K562 (cell line): ENCODE data around the gene WFDC9. TPM values are rescaled to one million over a fixed set of nuclear protein-coding genes. Genes with fewer than 3 reads are reported as not detected.
A peak's percentile ranks its signal among the peaks of the same experiment; 100 is the strongest.

ENCODE experiments used
- ATAC-seq: fragments of 200-7000 bp; cut with Tn5 transposase; 3 replicates; pipeline ENCODE4 v1.9.1; 2020; ENCODE audit warnings: moderate library complexity
- BruUV-seq: library from RNA; stranded (reverse); fragments of 400-500 nt; replicated peaks from 2 replicates; lab custom pipeline; 2021; lab: Mats Ljungman, UMichigan
- CTCF ChIA-PET: fragments of 300-600 bp; formaldehyde crosslinking; extraction: SDS; loops from one replicate; lab custom pipeline; 2021; ENCODE audit warnings: low intra/inter-chr PET ratio; lab: Yijun Ruan, JAX
- POLR2A ChIA-PET: fragments of 300-600, 350-650 bp; sonication (Branson Sonifier 250); formaldehyde crosslinking; extraction: SDS; loops from one replicate; lab custom pipeline; 2021; ENCODE audit warnings: antibody characterized with exemption, inconsistent platforms; lab: Yijun Ruan, JAX
- DNase-seq, 4 experiments: peaks; one replicate each; pipeline versions ENCODE4 v3.0.0 to v3.0.0-alpha.2; 2011 to 2018; ENCODE audit warnings: low spot score in 3 of 4, mixed read lengths in 3 of 4; ENCODE audit errors: extremely low read depth in 1 of 4
- FAIRE-seq: peaks from 2 replicates; lab custom pipeline; 2011; peaks lifted over from hg19 to GRCh38; lab: Jason Lieb, UNC
- H2AFZ ChIP-seq: 2 replicates; pipeline ENCODE4 v1.6.0; 2011; ENCODE audit warnings: low read depth, low read length, control low read depth, inconsistent platforms
- H3K27ac ChIP-seq: fragments of 200-600 bp; 3 replicates; pipeline ENCODE4 v1.8.0; 2011; ENCODE audit warnings: low read depth, mild to moderate bottlenecking, control low read depth, inconsistent platforms, low read length, moderate library complexity, mixed read lengths; ENCODE audit errors: extremely low read depth
- H3K27me3 ChIP-seq, 2 experiments: fragments of 300-600 bp in 1 of 2; 2 replicates in 1 of 2; 3 replicates in 1 of 2; pipeline versions ENCODE4 v1.6.0 to v1.8.0; 2011; ENCODE audit warnings: inconsistent platforms in 2 of 2, low read length in 2 of 2, mild to moderate bottlenecking in 1 of 2, mixed read lengths in 1 of 2, moderate library complexity in 1 of 2; ENCODE audit not compliant: control insufficient read depth in 2 of 2, insufficient read depth in 2 of 2
- H3K36me3 ChIP-seq: fragments of 300-600 bp; 3 replicates; pipeline ENCODE4 v1.8.0; 2011; ENCODE audit warnings: mild to moderate bottlenecking, low read length, inconsistent platforms; ENCODE audit not compliant: control insufficient read depth, insufficient read depth
- H3K4me1 ChIP-seq, 2 experiments: fragments of 200-600 bp in 1 of 2; replicated peaks in 1 of 2; 2 replicates in 1 of 2; 3 replicates in 1 of 2; pipeline versions ENCODE4 v1.5.1 to v1.8.0; 2011; ENCODE audit warnings: inconsistent platforms in 2 of 2, low read length in 2 of 2, mild to moderate bottlenecking in 1 of 2, mixed read lengths in 1 of 2, moderate library complexity in 1 of 2; ENCODE audit not compliant: control insufficient read depth in 2 of 2, insufficient read depth in 2 of 2
- H3K4me2 ChIP-seq: 2 replicates; pipeline ENCODE4 v1.6.1; 2011; ENCODE audit warnings: low read length, control low read depth, inconsistent platforms, mixed read lengths; ENCODE audit not compliant: insufficient read depth
- H3K4me3 ChIP-seq: fragments of 200-600 bp; sonication (generic), shearing (Covaris generic); 2 replicates; pipeline ENCODE4 v1.5.1; 2016; ENCODE audit warnings: control low read depth, inconsistent platforms
- H3K79me2 ChIP-seq: fragments of 200-600 bp; 3 replicates; pipeline ENCODE4 v1.8.0; 2011; ENCODE audit warnings: low read length, inconsistent platforms; ENCODE audit not compliant: control insufficient read depth, insufficient read depth
- H3K9ac ChIP-seq, 2 experiments: 2 replicates each; pipeline versions ENCODE4 v1.6.0 to v1.6.1; 2011; ENCODE audit warnings: low read depth in 2 of 2, low read length in 2 of 2, control low read depth in 1 of 2, inconsistent platforms in 1 of 2, mild to moderate bottlenecking in 1 of 2, mixed read lengths in 1 of 2; ENCODE audit not compliant: insufficient read depth in 1 of 2
- H3K9me1 ChIP-seq: one replicate; pipeline ENCODE4 v1.6.0; 2011; ENCODE audit warnings: inconsistent platforms, mild to moderate bottlenecking, low read length, moderate library complexity; ENCODE audit not compliant: control insufficient read depth, insufficient read depth
- H3K9me3 ChIP-seq: replicated peaks from 2 replicates; pipeline ENCODE4 v1.5.1; 2011; ENCODE audit warnings: low read depth, low read length, inconsistent platforms; ENCODE audit not compliant: control insufficient read depth, insufficient read depth
- H4K20me1 ChIP-seq: replicated peaks from 2 replicates; pipeline ENCODE4 v1.6.1; 2011; ENCODE audit warnings: low read length, inconsistent platforms, mixed read lengths; ENCODE audit not compliant: control insufficient read depth, insufficient read depth
- BRD9 ChIP-seq: fragments of 450-650 bp; IDR thresholded peaks from 2 replicates; pipeline ENCODE4 v1.6.1; 2018; ENCODE audit warnings: low read depth; ENCODE audit not compliant: partially characterized antibody
- CREM ChIP-seq: IDR thresholded peaks from 2 replicates; pipeline ENCODE4 v1.6.1; 2014; ENCODE audit warnings: antibody characterized with exemption, low read depth
- CTCFL ChIP-seq: IDR thresholded peaks from 2 replicates; pipeline ENCODE4 v1.6.1; 2011; ENCODE audit warnings: borderline replicate concordance, low read depth, mild to moderate bottlenecking, moderate library complexity, low read length; ENCODE audit not compliant: insufficient read depth, poor library complexity, severe bottlenecking
- MTA1 ChIP-seq: fragments of 450-650 bp; IDR thresholded peaks from 2 replicates; pipeline ENCODE4 v1.6.1; 2017; ENCODE audit warnings: borderline replicate concordance
- NCOR1 ChIP-seq: fragments of 450-650 bp; IDR thresholded peaks from 2 replicates; pipeline ENCODE4 v1.6.1; 2016; ENCODE audit warnings: mild to moderate bottlenecking, moderate library complexity
- SMC3 ChIP-seq: conservative IDR thresholded peaks from 2 replicates; pipeline ENCODE4 v1.6.1; 2011; ENCODE audit warnings: low read depth, low read length, improper control_type of control experiment; ENCODE audit not compliant: insufficient read depth
- WGBS: fragments of 100-300 bp; shearing (Covaris generic); methylation state at CpG from one replicate; pipeline ENCODE4 v1.1.6; 2016; ENCODE audit warnings: low coverage, mixed read lengths; ENCODE audit not compliant: insufficient coverage; ENCODE audit errors: missing lambda C conversion rate; 5-methylcytosine and 5-hydroxymethylcytosine counted together
- in situ Hi-C: fragments of 300-500 bp; cut with MboI; formaldehyde crosslinking; loops from 4 replicates; pipeline ENCODE4 v1.15.0; 2018; ENCODE audit warnings: inconsistent platforms, mixed read lengths
- intact Hi-C: fragments of 100-400 bp; cut with micrococcal nuclease; formaldehyde crosslinking; loops from 2 replicates; pipeline ENCODE4 v1.14.2; 2022
- polyA plus RNA-seq, 8 experiments: library from polyadenylated mRNA; depleted of rRNA in 4 of 8; stranded (reverse) in 5 of 8; unstranded in 3 of 8; fragments of >200 nt; fragmentation: Nextera tagmentation in 2 of 8; fragmentation: Illumina TruSeq in 1 of 8; extraction: Ambion mirVana in 2 of 8; extraction: Trizol in 1 of 8; gene quantifications; 2 replicates each; pipeline versions ENCODE4 v1.2.1 to v1.2.3, GENCODE V29; 2011 to 2014; ENCODE audit warnings: inconsistent platforms in 1 of 8, missing spikeins in 1 of 8
- total RNA-seq, 7 experiments: library from RNA; depleted of rRNA in 6 of 7; stranded (reverse); fragments of >200 nt in 6 of 7; fragmentation: Illumina TruSeq in 2 of 7; extraction: Trizol in 2 of 7; gene quantifications; 2 replicates each; pipeline versions ENCODE4 v1.2.1 to v1.2.3, GENCODE V29; 2011 to 2021; ENCODE audit warnings: low replicate concordance in 1 of 7
- TF ChIP-seq, protein P1 (sequence below), 3 experiments: fragments of 200-800 bp in 1 of 3; sonication (Bioruptor generic) in 1 of 3; sonication (generic) in 1 of 3; formaldehyde crosslinking in 1 of 3; IDR thresholded peaks; 2 replicates each; pipeline versions ENCODE4 v1.6.1 to v1.8.0; 2016 to 2022; ENCODE audit warnings: mild to moderate bottlenecking in 2 of 3, missing compliant biosample characterization in 2 of 3, missing genetic modification characterization in 2 of 3, missing genetic modification reagents in 1 of 3
- TF ChIP-seq, protein P2 (sequence below): fragments of 450-650 bp; IDR thresholded peaks from 2 replicates; pipeline ENCODE4 v1.6.1; 2016; ENCODE audit warnings: antibody characterized with exemption
- TF ChIP-seq, protein P3 (sequence below), 3 experiments: IDR thresholded peaks in 2 of 3; conservative IDR thresholded peaks in 1 of 3; 2 replicates each; pipeline ENCODE4 v1.5.1; 2011 to 2012; ENCODE audit warnings: low read length in 3 of 3, mild to moderate bottlenecking in 3 of 3, control low read depth in 2 of 3, improper control_type of control experiment in 1 of 3, inconsistent platforms in 1 of 3, low read depth in 1 of 3, mixed read lengths in 1 of 3, moderate library complexity in 1 of 3; ENCODE audit not compliant: insufficient read depth in 2 of 3

WFDC9 gene
- total and polyA plus RNA-seq, 9 of the 15 experiments (the other 6 are each of a cell fraction or from before 2014, with no cell fraction given), result not detected

GRCh38 chr20:45629496-45630100 lies 1.5 kb downstream of the WFDC9 start, which contains the start of gene WFDC10A:
Gene WFDC10A, plus strand, starts transcription at chr20:45629739. Its CDS starts 75 bp downstream, at chr20:45629814.
- Histone ChIP-seq H4K20me1 (no peaks in the 10 kb centered on the region; the same call in 1 of the 2 replicates), H3K36me3 (no peaks in the 10 kb centered on the region), H3K4me3 (no peak within 1 kb of the TSS), H3K9ac (no peak within 1 kb of the TSS), H3K9me3 (no peaks in the 10 kb centered on the region), H3K27ac (no peak within 1 kb of the TSS), H3K4me1 (no peaks in the 10 kb centered on the region), H3K9me1 (no peaks in the 10 kb centered on the region), H3K4me2 (no peak within 1 kb of the TSS), H3K79me2 (no peaks in the 10 kb centered on the region), H3K27me3 (no peaks in the 10 kb centered on the region), H2AFZ (peak within 1 kb of the TSS; percentile 56; the same call in 1 of the 2 replicates)
- ChIA-PET POLR2A (interaction anchor here (0.8 to 1.7 kb wide), 4 partner anchors 10 to 151 kb away, joined by 3 to 5 read pairs (median 4); no protein-coding TSS in a partner anchor), CTCF (no interaction called here)
- WGBS, result 2% methylated on average over 8 of the region's 9 CpGs
- DNase-seq, result peak; percentile 55 to 67 (median 60)
- ATAC-seq, result peak; percentile 98
- BruUV-seq, result no TSS peak
- intact Hi-C loops, result loop anchor here (1.0 kb wide), 1 partner anchor 142 kb away; no protein-coding TSS in a partner anchor
- in situ Hi-C loops, result no loop called here
- peak; percentile 95 for FAIRE-seq
- TF ChIP-seq, protein P1, sequence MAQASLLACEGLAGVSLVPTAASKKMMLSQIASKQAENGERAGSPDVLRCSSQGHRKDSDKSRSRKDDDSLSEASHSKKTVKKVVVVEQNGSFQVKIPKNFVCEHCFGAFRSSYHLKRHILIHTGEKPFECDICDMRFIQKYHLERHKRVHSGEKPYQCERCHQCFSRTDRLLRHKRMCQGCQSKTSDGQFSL (CRISPR knock-in tag; IDR thresholded peaks at IDR 0.05), result no peak
- TF ChIP-seq, protein P1 (tag; IDR thresholded peaks at IDR 0.05), result no peak
- TF ChIP-seq SMC3 (0 out of 2 replicates have a peak, but pooled peaks have one; percentile 23), NCOR1 (no peak), MTA1 (no peak), CTCFL (no peak), CREM (0 out of 2 replicates have a peak, but pooled peaks have one; percentile 14), BRD9 (no peak)
- TF ChIP-seq, protein P2, sequence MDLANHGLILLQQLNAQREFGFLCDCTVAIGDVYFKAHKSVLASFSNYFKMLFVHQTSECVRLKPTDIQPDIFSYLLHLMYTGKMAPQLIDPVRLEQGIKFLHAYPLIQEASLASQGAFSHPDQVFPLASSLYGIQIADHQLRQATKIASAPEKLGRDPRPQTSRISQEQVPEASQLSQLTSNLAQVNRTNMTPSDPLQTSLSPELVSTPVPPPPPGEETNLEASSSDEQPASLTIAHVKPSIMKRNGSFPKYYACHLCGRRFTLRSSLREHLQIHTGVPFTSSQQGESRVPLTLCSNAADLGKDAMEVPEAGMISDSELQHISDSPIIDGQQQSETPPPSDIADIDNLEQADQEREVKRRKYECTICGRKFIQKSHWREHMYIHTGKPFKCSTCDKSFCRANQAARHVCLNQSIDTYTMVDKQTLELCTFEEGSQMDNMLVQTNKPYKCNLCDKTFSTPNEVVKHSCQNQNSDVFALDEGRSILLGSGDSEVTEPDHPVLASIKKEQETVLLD, result no peak
- TF ChIP-seq, protein P3, sequence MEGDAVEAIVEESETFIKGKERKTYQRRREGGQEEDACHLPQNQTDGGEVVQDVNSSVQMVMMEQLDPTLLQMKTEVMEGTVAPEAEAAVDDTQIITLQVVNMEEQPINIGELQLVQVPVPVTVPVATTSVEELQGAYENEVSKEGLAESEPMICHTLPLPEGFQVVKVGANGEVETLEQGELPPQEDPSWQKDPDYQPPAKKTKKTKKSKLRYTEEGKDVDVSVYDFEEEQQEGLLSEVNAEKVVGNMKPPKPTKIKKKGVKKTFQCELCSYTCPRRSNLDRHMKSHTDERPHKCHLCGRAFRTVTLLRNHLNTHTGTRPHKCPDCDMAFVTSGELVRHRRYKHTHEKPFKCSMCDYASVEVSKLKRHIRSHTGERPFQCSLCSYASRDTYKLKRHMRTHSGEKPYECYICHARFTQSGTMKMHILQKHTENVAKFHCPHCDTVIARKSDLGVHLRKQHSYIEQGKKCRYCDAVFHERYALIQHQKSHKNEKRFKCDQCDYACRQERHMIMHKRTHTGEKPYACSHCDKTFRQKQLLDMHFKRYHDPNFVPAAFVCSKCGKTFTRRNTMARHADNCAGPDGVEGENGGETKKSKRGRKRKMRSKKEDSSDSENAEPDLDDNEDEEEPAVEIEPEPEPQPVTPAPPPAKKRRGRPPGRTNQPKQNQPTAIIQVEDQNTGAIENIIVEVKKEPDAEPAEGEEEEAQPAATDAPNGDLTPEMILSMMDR (IDR thresholded peaks at IDR 0.05 in 2 of 3, conservative IDR thresholded peaks at IDR 0.05 in 1 of 3; ENCODE audit: insufficient read depth in 2 of 3, low read depth in 1 of 3, low read length in 3 of 3), result peak; percentile 61 to 90 (median 73)
